T-helper 1 cell treated with Interleukin-12 subunit alpha and Interleukin-12 subunit beta and Interleukin-4 antibody, amounts not matched to agents 30 μg/mL and 1 μg/mL, for 36 hours (primary cell): ENCODE results near the gene NMNAT3.

Experiments used
- H3K27ac Mint-ChIP-seq: one replicate; pipeline ENCODE4 v1.8.0; 2021; ENCODE audit warnings: mild to moderate bottlenecking, mixed read lengths
- H3K27me3 Mint-ChIP-seq: one replicate; pipeline ENCODE4 v1.8.0; 2021; ENCODE audit warnings: low read depth, mixed read lengths
- H3K36me3 Mint-ChIP-seq: one replicate; pipeline ENCODE4 v1.8.0; 2021; ENCODE audit warnings: low read depth, mixed read lengths
- H3K4me1 Mint-ChIP-seq: one replicate; pipeline ENCODE4 v1.8.0; 2021; ENCODE audit warnings: low read depth, mixed read lengths
- H3K4me3 Mint-ChIP-seq: one replicate; pipeline ENCODE4 v1.8.0; 2021; ENCODE audit warnings: mild to moderate bottlenecking, moderate library complexity, mixed read lengths
- H3K9me3 Mint-ChIP-seq: one replicate; pipeline ENCODE4 v1.8.0; 2021; ENCODE audit warnings: mixed read lengths

The NMNAT3 gene

DNA sequence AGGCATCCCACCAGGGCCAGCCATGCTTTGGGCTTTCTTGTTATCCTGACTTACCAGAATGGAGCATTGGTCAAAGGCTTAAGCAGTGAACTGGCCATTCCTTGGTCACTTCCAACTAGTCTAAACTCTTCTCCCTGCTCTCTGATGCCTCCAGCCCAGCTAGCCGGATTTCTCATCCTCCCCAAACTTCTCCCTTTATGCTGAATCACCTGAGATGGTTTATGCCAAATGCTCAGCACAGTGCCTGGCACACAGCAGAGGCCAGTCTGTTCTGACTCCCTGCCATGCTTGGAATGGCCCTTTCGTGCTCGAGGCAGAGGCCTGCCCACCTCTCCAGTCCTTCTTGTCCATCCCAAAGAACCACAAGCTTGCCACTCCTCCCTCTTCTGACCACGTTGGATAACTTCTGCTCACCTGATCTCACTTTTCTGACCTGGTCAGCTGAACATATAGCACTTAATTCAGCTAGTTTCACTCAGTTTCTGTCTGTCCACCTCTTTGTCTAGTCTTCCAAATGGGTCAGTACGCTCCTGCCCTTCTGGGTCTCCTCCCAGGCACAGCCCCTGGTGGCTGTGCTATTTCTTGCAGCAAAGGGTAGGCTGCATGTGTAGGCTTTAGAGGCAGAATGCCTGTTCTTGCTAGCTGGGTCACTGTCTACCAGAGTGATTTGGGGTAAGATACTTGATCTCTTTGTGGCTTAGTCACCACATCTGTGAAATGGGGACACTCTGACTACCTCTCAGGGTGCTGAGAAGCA is 136.1 kb downstream of the NMNAT3 start:
- no peak overlapping the region for H3K4me3 Mint-ChIP-seq
- H3K4me1 Mint-ChIP-seq = peaks cover 6% of the 10 kb centered on the region
- H3K36me3 Mint-ChIP-seq = no peaks in the 10 kb centered on the region
- peaks cover 50% of the 10 kb centered on the region for H3K27me3 Mint-ChIP-seq
- H3K27ac Mint-ChIP-seq = no peak overlapping the region
- H3K9me3 Mint-ChIP-seq = no peaks in the 10 kb centered on the region

DNA sequence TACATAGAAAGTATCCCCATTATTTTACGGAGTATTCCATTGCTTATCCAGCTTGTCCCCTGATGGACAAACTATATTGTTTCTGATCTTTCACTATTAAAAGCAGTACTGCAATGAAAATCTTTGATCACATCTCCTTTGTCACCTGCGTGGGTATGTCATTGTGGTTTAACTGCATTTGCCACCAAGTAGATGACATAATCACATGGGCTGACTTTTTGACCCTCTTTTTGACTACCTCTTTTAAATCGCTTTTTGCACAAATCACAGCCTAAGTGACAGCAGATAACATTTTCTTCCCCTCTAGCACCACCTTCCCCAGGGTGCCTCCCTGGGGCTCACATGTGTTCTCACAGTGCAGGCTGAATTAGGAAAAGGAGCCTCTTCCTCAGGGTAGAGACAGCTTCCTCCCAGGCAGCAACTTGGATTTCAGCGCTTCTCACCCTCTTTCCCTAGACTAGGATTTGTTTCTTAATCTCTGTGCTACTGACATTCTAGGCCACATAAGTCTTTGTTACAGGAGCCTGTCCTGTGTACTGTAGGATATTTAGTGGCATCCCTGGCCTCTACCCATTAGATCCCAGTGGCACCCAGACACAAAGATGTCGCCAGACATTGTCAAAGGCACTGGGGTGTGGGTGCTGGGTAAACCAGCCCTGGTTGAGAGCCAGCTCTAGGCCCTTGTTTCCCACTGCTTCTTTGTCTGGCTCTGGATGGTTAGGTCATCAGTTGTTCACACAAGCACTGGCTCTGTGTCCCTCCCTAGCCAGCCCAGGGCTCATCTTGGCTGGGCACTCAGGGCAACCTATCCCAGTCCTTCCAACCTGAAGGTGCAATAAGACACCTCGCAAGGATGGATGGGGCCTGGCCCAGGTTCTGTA is 136.9 kb downstream of the NMNAT3 start:
- Mint-ChIP-seq H3K4me3 (no peak overlapping the region), H3K27me3 (peaks cover 50% of the 10 kb centered on the region), H3K4me1 (peaks cover 6% of the 10 kb centered on the region), H3K9me3 (no peaks in the 10 kb centered on the region), H3K27ac (no peak overlapping the region), H3K36me3 (no peaks in the 10 kb centered on the region)

DNA sequence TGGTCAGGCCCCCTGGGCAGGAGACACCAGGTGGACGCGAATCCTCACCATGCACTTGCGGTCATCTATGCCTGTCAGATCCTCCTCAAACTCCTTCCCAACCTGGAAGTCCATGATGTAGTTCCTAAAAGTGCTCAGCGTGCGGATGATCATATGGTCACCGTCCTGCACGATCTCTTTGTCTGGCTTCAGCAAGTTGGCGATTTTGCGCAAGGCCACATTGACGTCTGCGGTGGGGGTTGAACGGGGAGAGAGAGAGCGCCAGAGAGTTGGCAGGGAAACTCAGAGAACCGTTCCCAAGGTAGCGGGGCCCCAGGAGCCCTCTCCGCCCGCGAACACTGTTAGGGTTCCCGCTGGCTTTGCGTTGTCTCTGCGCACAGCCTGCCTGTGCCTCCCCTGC is 139.0 kb downstream of the NMNAT3 start:
- H3K27ac Mint-ChIP-seq = no peak overlapping the region
- H3K36me3 Mint-ChIP-seq = no peaks in the 10 kb centered on the region
- H3K27me3 Mint-ChIP-seq = peaks cover 46% of the 10 kb centered on the region
- no peak overlapping the region for H3K4me3 Mint-ChIP-seq
- peaks cover 6% of the 10 kb centered on the region for H3K4me1 Mint-ChIP-seq
- H3K9me3 Mint-ChIP-seq = no peaks in the 10 kb centered on the region

DNA sequence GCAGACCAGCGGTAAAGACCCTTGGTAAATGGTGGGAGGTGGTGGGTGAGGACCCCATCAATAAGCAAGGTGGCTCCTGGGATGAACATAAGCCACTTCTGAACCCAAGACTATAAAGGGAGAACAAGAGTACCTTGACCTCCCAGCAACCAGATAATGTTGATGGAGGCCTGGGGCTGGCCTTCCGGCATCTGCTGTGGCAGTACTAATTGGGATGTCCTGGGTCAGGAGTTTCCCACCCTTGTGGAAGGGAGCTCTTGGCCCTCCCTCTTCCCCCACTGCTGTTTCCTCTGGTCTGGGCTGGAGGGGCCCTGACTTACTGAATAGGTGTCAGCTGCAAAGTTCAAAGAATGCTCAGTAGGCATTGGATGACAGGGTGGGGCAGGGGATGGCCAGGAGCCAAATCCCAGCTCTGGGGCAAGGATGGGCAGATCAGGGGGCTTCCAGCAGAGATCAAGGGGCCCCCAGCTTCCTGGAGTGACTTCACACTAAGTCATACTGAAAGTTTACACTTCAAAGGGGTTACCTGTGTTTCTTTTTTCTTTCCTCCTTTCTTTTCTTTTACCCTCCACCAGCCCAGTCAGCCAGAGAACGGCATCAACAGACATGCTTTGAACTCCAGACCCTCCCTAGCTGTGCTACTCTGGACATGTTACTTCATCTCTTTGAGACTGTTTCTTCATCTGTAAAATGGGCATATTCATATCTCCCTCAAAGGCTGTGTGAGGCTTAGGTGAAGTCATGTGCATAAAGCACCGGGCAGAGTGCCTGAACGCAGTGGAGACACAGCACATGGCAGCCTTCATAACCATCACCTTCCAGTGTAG is 139.8 kb downstream of the NMNAT3 start:
- Mint-ChIP-seq H3K9me3 (no peaks in the 10 kb centered on the region), H3K4me1 (peaks cover 6% of the 10 kb centered on the region), H3K36me3 (no peaks in the 10 kb centered on the region), H3K27me3 (peaks cover 46% of the 10 kb centered on the region), H3K4me3 (no peak overlapping the region), H3K27ac (no peak overlapping the region)

DNA sequence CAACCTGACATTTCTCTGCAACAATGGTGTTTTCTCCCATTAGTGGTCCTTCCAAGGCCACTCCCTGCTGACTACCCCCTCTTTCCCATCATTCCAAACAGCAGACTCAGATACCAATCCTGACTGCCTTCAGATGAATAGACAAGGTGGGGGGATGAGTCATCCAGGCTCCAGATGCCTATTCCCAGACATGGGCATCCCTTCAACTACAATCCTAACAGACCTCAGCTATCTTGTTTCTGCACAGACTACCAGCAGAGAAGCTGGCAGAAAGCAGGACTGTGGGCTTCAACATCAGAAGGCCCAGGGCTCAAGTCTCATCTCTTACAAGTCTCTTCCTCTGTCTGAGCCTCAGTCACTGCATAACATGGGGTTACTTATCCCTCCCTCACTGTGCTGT is 140.4 kb downstream of the NMNAT3 start:
- Mint-ChIP-seq H3K27ac (no peak overlapping the region), H3K9me3 (no peaks in the 10 kb centered on the region), H3K4me3 (no peak overlapping the region), H3K36me3 (no peaks in the 10 kb centered on the region), H3K27me3 (peaks cover 40% of the 10 kb centered on the region), H3K4me1 (peaks cover 6% of the 10 kb centered on the region)

DNA sequence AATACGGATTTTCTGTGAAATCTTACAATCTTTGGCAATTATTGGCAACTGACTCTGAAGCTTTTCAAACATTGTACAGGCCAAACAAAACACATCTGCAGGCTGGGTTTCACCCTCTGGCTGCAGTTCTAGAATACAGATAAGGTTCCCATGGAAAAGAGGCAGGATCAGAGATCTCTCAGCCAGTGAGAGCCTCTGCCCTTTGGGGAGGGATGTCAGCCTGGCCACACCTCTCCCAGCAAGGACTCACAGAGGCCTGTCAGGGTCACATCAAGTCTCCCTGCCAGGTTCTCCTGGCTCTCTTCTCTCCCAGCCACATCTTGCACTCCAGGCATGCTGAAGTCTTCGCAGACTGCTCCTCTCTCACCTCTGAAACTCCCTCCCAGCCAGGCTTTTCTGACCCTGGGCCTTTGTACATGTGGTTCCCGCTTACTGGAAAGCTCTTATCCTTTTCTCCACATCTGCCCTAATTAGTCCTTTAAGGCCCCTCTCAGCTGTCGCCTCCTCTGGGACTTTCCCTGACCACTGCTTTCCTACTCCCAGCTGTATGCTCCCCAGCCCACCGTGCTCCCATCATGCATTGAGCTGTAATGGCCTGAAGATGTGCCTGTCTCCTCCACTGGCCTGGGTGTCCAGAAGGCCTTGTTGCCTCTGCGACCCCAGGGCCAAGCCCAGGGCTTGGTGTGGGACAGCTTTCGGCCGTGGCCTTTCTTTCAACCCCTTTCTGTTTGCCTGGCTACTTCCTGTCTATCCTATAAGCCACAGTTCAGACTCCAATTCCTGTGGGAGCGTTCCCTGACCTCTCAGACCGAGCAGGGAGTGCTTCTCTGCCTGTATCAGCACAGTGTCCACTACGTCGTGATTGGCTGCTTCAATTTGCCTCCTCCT is 142.5 kb downstream of the NMNAT3 start:
- Mint-ChIP-seq H3K9me3 (no peaks in the 10 kb centered on the region), H3K27ac (no peak overlapping the region), H3K27me3 (peaks cover 23% of the 10 kb centered on the region), H3K4me1 (peaks cover 3% of the 10 kb centered on the region), H3K36me3 (no peaks in the 10 kb centered on the region), H3K4me3 (no peak overlapping the region)

DNA sequence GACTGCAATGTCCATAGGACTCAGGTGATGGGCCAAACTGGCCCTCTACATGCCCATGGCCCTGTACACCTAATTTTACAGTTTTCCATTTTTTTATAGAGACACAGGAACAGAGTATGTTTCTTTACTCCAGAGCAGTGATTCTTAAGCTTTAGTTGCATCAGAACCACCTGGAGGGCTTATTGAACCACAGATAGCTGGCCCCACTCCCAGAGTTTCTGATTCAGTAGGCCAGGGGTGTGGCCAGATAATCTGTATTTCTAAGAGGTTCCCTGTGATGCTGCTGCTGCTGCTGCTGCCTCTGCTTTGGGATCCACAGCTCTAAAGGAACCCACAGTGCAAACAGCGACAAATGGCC is 143.3 kb downstream of the NMNAT3 start:
- H3K4me1 Mint-ChIP-seq = peaks cover 3% of the 10 kb centered on the region
- H3K4me3 Mint-ChIP-seq = no peak overlapping the region
- no peak overlapping the region for H3K27ac Mint-ChIP-seq
- H3K27me3 Mint-ChIP-seq = peaks cover 17% of the 10 kb centered on the region
- H3K36me3 Mint-ChIP-seq = no peaks in the 10 kb centered on the region
- no peaks in the 10 kb centered on the region for H3K9me3 Mint-ChIP-seq

DNA sequence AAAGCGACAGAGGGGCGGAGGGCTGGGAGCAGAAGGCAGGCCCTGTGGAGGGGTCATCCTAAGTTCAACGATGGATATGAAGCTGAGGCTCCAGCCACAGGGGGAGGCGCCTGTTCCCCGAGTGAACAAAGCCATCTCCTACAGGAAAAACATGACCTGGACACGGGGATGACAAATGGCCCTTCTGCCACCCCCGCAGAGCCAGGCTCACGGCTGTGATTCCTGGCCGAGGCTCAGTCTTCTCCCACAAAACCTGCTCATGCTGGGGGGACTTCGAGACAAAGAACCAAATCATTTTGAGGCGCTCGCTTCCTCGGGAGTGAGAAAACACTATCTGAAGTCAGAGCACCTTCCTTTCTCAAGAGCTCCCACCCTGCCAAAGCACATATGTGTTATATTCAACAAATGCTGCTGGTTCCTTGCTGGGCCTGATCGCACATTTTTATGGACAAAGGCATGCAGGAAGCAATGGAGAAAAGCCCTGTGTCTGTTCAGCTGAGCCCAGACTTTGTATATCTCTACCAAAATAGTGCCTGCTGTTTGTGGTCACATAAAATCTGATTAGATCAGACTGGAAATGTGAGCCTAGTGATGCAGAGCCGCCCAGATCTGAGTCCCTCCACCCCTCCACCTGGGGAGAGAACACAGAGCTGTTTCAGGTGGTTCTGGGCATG is 143.9 kb downstream of the NMNAT3 start:
- no peak overlapping the region for H3K4me3 Mint-ChIP-seq
- H3K36me3 Mint-ChIP-seq = no peaks in the 10 kb centered on the region
- peaks cover 3% of the 10 kb centered on the region for H3K4me1 Mint-ChIP-seq
- H3K27me3 Mint-ChIP-seq = peaks cover 14% of the 10 kb centered on the region
- no peaks in the 10 kb centered on the region for H3K9me3 Mint-ChIP-seq
- H3K27ac Mint-ChIP-seq = no peak overlapping the region

DNA sequence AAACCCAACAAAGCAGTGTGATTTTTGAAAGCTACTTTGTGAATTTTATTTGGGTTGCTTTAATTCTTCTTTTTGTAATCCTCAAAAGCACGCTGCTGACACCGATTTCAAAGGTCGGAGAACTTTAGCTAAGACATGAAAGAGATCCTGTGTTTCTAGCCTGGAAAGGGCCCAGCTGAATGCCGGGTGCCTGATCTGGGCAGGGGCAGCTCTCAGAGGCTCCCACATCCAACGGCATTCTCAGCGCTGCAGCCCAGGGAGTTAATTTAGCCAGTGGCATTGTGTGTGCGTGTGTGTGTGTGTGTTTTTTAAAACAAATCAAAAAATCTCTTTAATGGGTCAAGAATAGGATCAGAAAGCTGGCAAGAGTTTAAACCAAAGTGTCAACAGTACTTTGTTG is 144.8 kb downstream of the NMNAT3 start:
- peaks cover 5% of the 10 kb centered on the region for H3K27me3 Mint-ChIP-seq
- H3K9me3 Mint-ChIP-seq = no peaks in the 10 kb centered on the region
- H3K27ac Mint-ChIP-seq = no peak overlapping the region
- no peaks in the 10 kb centered on the region for H3K4me1 Mint-ChIP-seq
- H3K36me3 Mint-ChIP-seq = no peaks in the 10 kb centered on the region
- no peak overlapping the region for H3K4me3 Mint-ChIP-seq

GRCh38 chr3:139530717-139531116 is 147.1 kb downstream of the NMNAT3 start:
- Mint-ChIP-seq H3K27me3 (no peaks in the 10 kb centered on the region), H3K4me1 (no peaks in the 10 kb centered on the region), H3K27ac (no peak overlapping the region), H3K4me3 (no peak overlapping the region), H3K36me3 (no peaks in the 10 kb centered on the region), H3K9me3 (no peaks in the 10 kb centered on the region)

DNA sequence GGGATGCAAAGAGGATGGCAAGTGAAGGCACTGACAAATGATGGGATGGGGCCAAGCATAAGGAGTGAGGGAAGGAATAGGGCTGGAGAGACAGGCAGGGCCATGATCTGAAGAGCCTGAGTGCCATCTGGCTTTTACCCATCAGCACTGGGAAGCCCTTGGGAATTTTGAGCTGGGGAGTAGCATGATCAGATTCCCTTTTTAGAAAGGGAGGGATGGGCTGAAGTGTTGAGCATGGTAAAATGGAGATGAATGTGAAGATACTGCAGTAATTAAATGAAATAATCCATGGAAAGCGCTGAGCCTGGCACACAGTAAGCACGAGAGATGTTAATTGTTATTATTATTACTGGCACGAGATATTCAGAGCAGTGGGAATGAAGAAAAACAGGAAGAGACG is 148.1 kb downstream of the NMNAT3 start:
- Mint-ChIP-seq H3K9me3 (no peaks in the 10 kb centered on the region), H3K27ac (no peak overlapping the region), H3K36me3 (no peaks in the 10 kb centered on the region), H3K27me3 (no peaks in the 10 kb centered on the region), H3K4me3 (no peak overlapping the region), H3K4me1 (no peaks in the 10 kb centered on the region)

- Mint-ChIP-seq H3K27ac (no peak overlapping the region), H3K4me1 (no peaks in the 10 kb centered on the region), H3K4me3 (no peak overlapping the region), H3K27me3 (no peaks in the 10 kb centered on the region), H3K9me3 (no peaks in the 10 kb centered on the region), H3K36me3 (no peaks in the 10 kb centered on the region)
Measured at GRCh38 chr3:139528924-139529323, 148.8 kb downstream of the NMNAT3 start.

DNA sequence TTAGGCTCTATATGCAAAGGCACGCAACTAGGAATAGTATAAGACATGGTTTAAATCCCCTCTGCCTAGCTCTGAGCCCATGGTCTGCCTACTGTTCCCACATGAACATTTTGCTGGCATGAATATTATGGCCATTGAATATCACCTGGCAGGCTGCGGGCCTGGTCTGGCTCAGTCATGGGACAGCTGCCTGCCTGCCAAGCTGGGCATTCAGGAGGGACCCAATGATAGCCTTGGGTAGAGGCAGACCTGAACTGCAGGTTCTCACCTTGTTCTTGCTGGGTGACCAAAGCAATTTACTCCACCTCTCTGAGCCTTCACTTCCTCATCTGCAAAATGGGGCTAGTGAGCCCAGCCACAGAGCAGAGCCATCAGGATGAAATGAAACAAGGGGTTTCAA is 149.5 kb downstream of the NMNAT3 start:
- no peaks in the 10 kb centered on the region for H3K36me3 Mint-ChIP-seq
- no peaks in the 10 kb centered on the region for H3K9me3 Mint-ChIP-seq
- no peaks in the 10 kb centered on the region for H3K4me1 Mint-ChIP-seq
- H3K27ac Mint-ChIP-seq = no peak overlapping the region
- no peak overlapping the region for H3K4me3 Mint-ChIP-seq
- H3K27me3 Mint-ChIP-seq = no peaks in the 10 kb centered on the region
